MG63 (cell line): Measurements from ENCODE around the gene CA14. TPM values are rescaled to one million over a fixed set of nuclear protein-coding genes. Genes with fewer than 3 reads are reported as not detected.
"Not testable (repeated sequence)": the region's sequence is repeated elsewhere in the genome, so short reads cannot be mapped to it uniquely, and the experiment has no call there.

Source experiments
- DNase-seq: peaks from one replicate; pipeline ENCODE4 v3.0.0-alpha.2; 2020
- H3K27me3 ChIP-seq: fragments of 250-450 bp; sonication (Bioruptor Pico); 2 replicates; pipeline ENCODE4 v1.5.1; 2020; ENCODE audit warnings: mild to moderate bottlenecking, moderate library complexity
- H3K36me3 ChIP-seq: fragments of 250-450 bp; sonication (Bioruptor Pico); 2 replicates; pipeline ENCODE4 v1.5.1; 2020; ENCODE audit warnings: mild to moderate bottlenecking, moderate library complexity
- H3K4me3 ChIP-seq: fragments of 250-450 bp; sonication (Bioruptor Pico); 2 replicates; pipeline ENCODE4 v1.5.1; 2020; ENCODE audit warnings: mild to moderate bottlenecking, moderate library complexity
- H3K9me3 ChIP-seq: fragments of 250-450 bp; sonication (Bioruptor Pico); 2 replicates; pipeline ENCODE4 v1.5.1; 2020; ENCODE audit warnings: mild to moderate bottlenecking, moderate library complexity
- total RNA-seq: library from RNA; depleted of rRNA; stranded (reverse); fragments of >200 nt; shearing (Covaris generic); gene quantifications from 2 replicates; pipeline ENCODE4 v1.2.3, GENCODE V29; 2014; ENCODE audit warnings: low replicate concordance; rRNA removed

The CA14 gene
- total RNA-seq = not detected in 2 replicates

GRCh38 chr1:150257624-150258585 lies at the start of gene CA14:
Gene CA14, plus strand, starts transcription at chr1:150257774. Its CDS starts 355 bp downstream, at chr1:150258129.
- Histone ChIP-seq H3K9me3 (no peaks in the 10 kb centered on the region), H3K36me3 (no peaks in the 10 kb centered on the region), H3K27me3 (no peaks in the 10 kb centered on the region; the same call in none of the 2 replicates), H3K4me3 (no peak within 1 kb of the TSS)
- DNase-seq = no peak

DNA sequence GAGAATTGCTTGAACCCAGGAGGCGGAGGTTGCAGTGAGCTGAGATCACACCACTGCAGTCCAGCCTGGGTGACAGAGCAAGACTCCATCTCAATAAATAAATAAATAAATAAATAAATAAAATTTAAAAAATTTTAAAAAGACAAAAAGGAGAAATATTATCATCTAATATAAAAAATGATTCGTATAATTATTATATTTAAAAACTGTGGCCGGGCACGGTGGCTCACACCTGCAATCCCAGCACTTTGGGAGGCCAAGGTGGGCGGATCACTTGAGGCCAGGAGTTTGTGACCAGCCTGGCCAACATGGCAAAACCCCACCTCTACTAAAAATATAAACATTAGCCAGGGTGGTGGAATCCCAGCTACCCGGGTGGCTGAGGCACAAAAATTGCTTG lies 49.1 kb upstream of the CA14 start:
- not testable (repeated sequence) for DNase-seq, H3K9me3 ChIP-seq, H3K27me3 ChIP-seq, H3K36me3 ChIP-seq, H3K4me3 ChIP-seq

- Histone ChIP-seq H3K27me3 (no peaks in the 10 kb centered on the region; the same call in 1 of the 2 replicates), H3K4me3 (no peak overlapping the region), H3K9me3 (no peaks in the 10 kb centered on the region), H3K36me3 (no peaks in the 10 kb centered on the region)
- DNase-seq = no peak
Measured at GRCh38 chr1:150210091-150210490, 47.5 kb upstream of the CA14 start.

DNA sequence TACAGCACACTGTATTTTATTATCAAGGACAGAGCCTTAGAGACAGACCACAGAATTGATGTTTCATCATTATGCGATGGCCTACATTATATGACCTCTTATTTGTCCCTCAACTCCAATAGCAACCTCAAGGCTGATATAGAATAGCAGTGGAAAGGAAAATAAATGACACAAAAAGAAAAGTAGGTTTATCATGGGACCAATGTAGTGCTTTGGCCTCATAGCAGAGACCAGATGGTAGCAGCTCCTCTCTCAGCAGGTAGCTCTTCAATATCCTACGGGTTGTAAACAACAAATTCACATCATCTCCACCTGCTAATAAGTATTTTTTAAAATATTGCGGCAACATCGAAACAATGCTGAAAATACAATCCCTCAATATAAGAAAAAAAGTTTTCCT lies 46.9 kb upstream of the CA14 start:
- no peaks in the 10 kb centered on the region for H3K9me3 ChIP-seq
- H3K27me3 ChIP-seq = no peaks in the 10 kb centered on the region; the same call in 1 of the 2 replicates
- H3K36me3 ChIP-seq = no peaks in the 10 kb centered on the region
- H3K4me3 ChIP-seq = no peak overlapping the region
- DNase-seq = no peak

GRCh38 chr1:150212070-150212469 lies 45.5 kb upstream of the CA14 start:
- H3K4me3 ChIP-seq = no peak overlapping the region
- no peak for DNase-seq
- H3K9me3 ChIP-seq = no peaks in the 10 kb centered on the region
- H3K36me3 ChIP-seq = no peaks in the 10 kb centered on the region; the same call in 1 of the 2 replicates
- no peaks in the 10 kb centered on the region; the same call in 1 of the 2 replicates for H3K27me3 ChIP-seq

- Histone ChIP-seq H3K27me3 (no peaks in the 10 kb centered on the region; the same call in 1 of the 2 replicates), H3K9me3 (no peaks in the 10 kb centered on the region), H3K4me3 (peak overlapping the region; percentile 48), H3K36me3 (peaks cover under 1% of the 10 kb centered on the region)
- DNase-seq = peak; percentile 97
Measured at GRCh38 chr1:150213170-150214098, 44.1 kb upstream of the CA14 start.

DNA sequence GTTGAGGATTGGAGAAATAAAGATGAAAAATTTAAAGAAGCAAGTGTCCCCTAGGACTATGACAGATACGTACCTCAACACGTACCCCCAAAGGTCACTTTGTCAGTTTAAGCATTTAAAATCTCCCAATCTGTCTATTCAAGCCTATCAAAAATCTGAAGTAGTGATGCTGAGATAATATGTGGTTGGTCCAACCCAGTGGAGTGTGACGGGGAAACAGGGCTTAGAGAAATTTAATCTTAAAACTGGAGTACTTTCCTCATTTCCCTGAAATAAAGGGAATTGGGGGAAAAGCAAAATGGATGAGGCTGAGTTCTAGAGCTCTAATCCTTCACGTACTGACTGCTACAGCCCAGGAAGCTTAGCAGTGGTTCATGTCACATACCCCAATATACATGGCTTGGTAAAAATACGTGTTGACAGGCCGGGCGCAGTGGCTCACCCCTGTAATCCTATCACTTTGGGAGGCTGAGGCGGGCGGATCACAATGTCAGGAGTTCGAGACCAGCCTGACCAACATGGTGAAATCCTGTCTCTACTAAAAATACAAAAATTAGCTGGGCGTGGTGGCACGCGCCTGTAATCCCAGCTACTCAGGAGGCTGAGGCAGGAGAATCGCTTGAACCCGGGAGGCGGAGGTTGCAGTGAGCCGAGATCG lies 43.3 kb upstream of the CA14 start:
- not testable (repeated sequence) for H3K36me3 ChIP-seq, DNase-seq, H3K9me3 ChIP-seq, H3K27me3 ChIP-seq
- peak overlapping the region; percentile 48 for H3K4me3 ChIP-seq

- not testable (repeated sequence) for H3K9me3 ChIP-seq, H3K4me3 ChIP-seq, DNase-seq, H3K27me3 ChIP-seq
- peaks cover 21% of the 10 kb centered on the region for H3K36me3 ChIP-seq
Measured at GRCh38 chr1:150215855-150216254, 41.7 kb upstream of the CA14 start.

- no peak for DNase-seq
Measured at GRCh38 chr1:150221552-150221951, 36.0 kb upstream of the CA14 start.

GRCh38 chr1:150224983-150225382 lies 32.6 kb upstream of the CA14 start:
- Histone ChIP-seq H3K27me3 (no peaks in the 10 kb centered on the region), H3K36me3 (peaks cover 74% of the 10 kb centered on the region), H3K9me3 (no peaks in the 10 kb centered on the region), H3K4me3 (no peak overlapping the region)
- DNase-seq = no peak

More at GRCh38 chr1:150221552-150221951, 36.0 kb upstream of the CA14 start:
- H3K27me3 ChIP-seq = no peaks in the 10 kb centered on the region
- no peak overlapping the region for H3K4me3 ChIP-seq
- peaks cover 58% of the 10 kb centered on the region for H3K36me3 ChIP-seq
- H3K9me3 ChIP-seq = no peaks in the 10 kb centered on the region

DNA sequence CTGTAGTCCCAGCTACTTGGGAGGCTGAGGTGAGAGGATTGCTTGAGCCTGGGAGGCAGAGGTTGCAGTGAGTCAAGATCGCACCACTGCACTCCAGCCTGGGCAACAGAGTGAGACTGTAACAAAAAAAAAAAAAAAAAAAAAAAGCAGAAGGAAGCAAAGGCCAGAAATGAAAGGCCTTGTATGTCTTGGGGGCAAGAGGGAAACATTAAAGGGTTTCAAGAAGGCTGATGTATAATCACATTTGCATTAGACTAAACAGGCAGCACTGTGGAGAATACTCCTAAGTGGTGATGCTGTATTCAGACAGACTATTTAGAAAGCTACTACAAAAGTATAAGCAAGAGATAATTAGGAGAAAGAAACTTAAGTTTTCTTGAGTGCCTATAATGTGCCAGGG lies 32.0 kb upstream of the CA14 start:
- H3K36me3 ChIP-seq = peaks cover 71% of the 10 kb centered on the region
- no peak for DNase-seq
- H3K4me3 ChIP-seq = no peak overlapping the region
- no peaks in the 10 kb centered on the region for H3K9me3 ChIP-seq
- H3K27me3 ChIP-seq = no peaks in the 10 kb centered on the region

DNA sequence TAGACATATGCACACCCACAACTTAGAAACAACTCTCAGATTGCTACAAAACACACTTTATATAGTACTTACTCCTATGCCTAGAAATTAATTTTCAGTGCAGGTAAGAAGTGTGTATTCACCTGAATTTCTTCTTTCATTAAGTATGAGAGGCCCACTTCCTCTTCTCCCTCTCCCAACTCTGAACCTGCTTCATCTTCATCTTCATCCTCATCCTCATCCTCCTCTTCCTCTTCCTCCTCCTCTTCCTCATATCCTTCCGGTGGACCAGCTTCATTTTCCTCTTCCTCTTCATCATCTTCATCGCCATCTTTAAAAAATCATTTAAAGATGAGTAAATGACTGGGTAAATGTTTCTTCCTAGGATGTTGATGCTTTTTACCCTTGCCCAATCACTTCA lies 31.1 kb upstream of the CA14 start:
- no peaks in the 10 kb centered on the region for H3K27me3 ChIP-seq
- peaks cover 77% of the 10 kb centered on the region for H3K36me3 ChIP-seq
- H3K4me3 ChIP-seq = no peak overlapping the region
- H3K9me3 ChIP-seq = no peaks in the 10 kb centered on the region
- no peak for DNase-seq

DNA sequence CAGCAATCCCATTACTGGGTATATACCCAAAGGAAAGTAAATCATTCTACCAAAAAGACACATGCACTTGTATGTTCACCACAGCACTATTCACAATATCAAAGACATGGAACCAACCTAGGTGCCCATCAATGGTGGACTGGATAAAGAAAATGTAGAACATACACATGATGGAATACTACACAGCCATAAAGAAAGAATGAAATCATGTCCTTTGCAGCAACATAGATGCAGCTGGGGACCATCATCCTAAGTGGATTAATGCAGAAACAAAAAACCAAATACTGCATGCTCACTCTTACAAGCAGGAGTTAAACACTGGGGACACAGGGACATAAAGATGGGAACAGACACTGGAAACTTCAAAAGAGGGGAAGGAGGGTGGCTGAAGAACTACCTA lies 30.3 kb upstream of the CA14 start:
- Histone ChIP-seq H3K9me3 (no peaks in the 10 kb centered on the region), H3K36me3 (peaks cover 81% of the 10 kb centered on the region), H3K4me3 (no peak overlapping the region), H3K27me3 (no peaks in the 10 kb centered on the region)
- DNase-seq = no peak

- H3K4me3 ChIP-seq, H3K9me3 ChIP-seq, DNase-seq, H3K27me3 ChIP-seq: not testable (repeated sequence)
- H3K36me3 ChIP-seq = peaks cover 74% of the 10 kb centered on the region
Measured at GRCh38 chr1:150228246-150228645, 29.3 kb upstream of the CA14 start.

- not testable (repeated sequence) for H3K27me3 ChIP-seq, H3K4me3 ChIP-seq, H3K9me3 ChIP-seq, DNase-seq
- H3K36me3 ChIP-seq = peaks cover 31% of the 10 kb centered on the region
Measured at GRCh38 chr1:150232921-150233320, 24.7 kb upstream of the CA14 start.
